BJ (cell line): ENCODE results near the gene RIMBP2. TPM values are rescaled to one million over a fixed set of nuclear protein-coding genes. Genes with fewer than 3 reads are reported as not detected.

Experiments used
- CTCF ChIA-PET: fragments of 350-600 bp; formaldehyde crosslinking; extraction: SDS; loops from one replicate; lab custom pipeline; 2021; ENCODE audit warnings: antibody characterized with exemption, inconsistent platforms; lab: Yijun Ruan, JAX
- POLR2A ChIA-PET: fragments of 300-600 bp; sonication (Branson Sonifier 250); formaldehyde crosslinking; extraction: SDS; loops from one replicate; lab custom pipeline; 2021; ENCODE audit warnings: antibody characterized with exemption; lab: Charles Lee
- DNase-seq: peaks from one replicate; pipeline ENCODE4 v3.0.0-alpha.2; 2011; ENCODE audit warnings: low read depth
- H3K27me3 ChIP-seq: 2 replicates; pipeline ENCODE4 v1.6.0; 2011; ENCODE audit warnings: low read length; ENCODE audit not compliant: control insufficient read depth, insufficient read depth
- H3K36me3 ChIP-seq: 2 replicates; pipeline ENCODE4 v1.5.1; 2011; ENCODE audit warnings: low read length; ENCODE audit not compliant: control insufficient read depth, insufficient read depth
- H3K4me3 ChIP-seq: 2 replicates; pipeline ENCODE4 v1.5.1; 2011; ENCODE audit warnings: low read depth, mild to moderate bottlenecking, control low read depth, low read length
- polyA plus RNA-seq: library from polyadenylated mRNA; depleted of rRNA; stranded (reverse); fragments of >200 nt; gene quantifications from 2 replicates; pipeline ENCODE4 v1.2.3, GENCODE V29; 2011
- TF ChIP-seq, protein P1 (sequence below): IDR thresholded peaks from 2 replicates; pipeline ENCODE4 v1.5.1; 2011; ENCODE audit warnings: low read depth, mild to moderate bottlenecking, control low read depth, inconsistent platforms, low read length, moderate library complexity; ENCODE audit not compliant: insufficient read depth

Gene RIMBP2
- polyA plus RNA-seq, 1 experiment: 0.05 TPM

- POLR2A ChIA-PET: no interaction called here
- no peak for DNase-seq
- Histone ChIP-seq H3K27me3 (no peaks in the 10 kb centered on the region), H3K4me3 (no peak overlapping the region), H3K36me3 (no peaks in the 10 kb centered on the region)
- CTCF ChIA-PET: no interaction called here
- TF ChIP-seq, protein P1, sequence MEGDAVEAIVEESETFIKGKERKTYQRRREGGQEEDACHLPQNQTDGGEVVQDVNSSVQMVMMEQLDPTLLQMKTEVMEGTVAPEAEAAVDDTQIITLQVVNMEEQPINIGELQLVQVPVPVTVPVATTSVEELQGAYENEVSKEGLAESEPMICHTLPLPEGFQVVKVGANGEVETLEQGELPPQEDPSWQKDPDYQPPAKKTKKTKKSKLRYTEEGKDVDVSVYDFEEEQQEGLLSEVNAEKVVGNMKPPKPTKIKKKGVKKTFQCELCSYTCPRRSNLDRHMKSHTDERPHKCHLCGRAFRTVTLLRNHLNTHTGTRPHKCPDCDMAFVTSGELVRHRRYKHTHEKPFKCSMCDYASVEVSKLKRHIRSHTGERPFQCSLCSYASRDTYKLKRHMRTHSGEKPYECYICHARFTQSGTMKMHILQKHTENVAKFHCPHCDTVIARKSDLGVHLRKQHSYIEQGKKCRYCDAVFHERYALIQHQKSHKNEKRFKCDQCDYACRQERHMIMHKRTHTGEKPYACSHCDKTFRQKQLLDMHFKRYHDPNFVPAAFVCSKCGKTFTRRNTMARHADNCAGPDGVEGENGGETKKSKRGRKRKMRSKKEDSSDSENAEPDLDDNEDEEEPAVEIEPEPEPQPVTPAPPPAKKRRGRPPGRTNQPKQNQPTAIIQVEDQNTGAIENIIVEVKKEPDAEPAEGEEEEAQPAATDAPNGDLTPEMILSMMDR: no peak
Observed at GRCh38 chr12:130667421-130667960, 48.6 kb downstream of the RIMBP2 start.

GRCh38 chr12:130666645-130667044 is 49.5 kb downstream of the RIMBP2 start:
- no peak for DNase-seq
- Histone ChIP-seq H3K36me3 (no peaks in the 10 kb centered on the region), H3K27me3 (no peaks in the 10 kb centered on the region), H3K4me3 (no peak overlapping the region)
- POLR2A ChIA-PET: no interaction called here
- CTCF ChIA-PET: no interaction called here
- TF ChIP-seq, protein P1: no peak

DNA sequence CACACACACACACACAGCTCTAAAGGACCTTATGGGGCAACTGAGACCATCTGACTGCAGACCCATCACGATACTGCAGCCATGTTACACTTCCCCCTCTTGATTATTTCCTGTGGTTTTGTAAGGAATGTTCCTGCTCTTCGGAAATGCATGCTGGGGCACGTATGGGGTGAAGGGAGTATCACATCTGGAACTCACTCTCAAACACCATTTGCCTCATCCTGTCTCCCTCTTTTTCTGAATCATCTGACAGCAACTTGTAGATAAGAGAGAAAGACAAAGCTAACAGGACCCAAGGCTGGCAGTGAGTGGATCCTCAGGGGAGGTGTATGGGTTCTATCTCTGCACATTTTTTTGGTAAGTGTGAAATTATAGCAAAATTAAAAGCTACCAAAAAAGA is 50.3 kb downstream of the RIMBP2 start:
- TF ChIP-seq, protein P1: no peak
- DNase-seq: no peak
- ChIA-PET CTCF (no interaction called here), POLR2A (no interaction called here)
- Histone ChIP-seq H3K36me3 (no peaks in the 10 kb centered on the region), H3K27me3 (no peaks in the 10 kb centered on the region), H3K4me3 (no peak overlapping the region)

GRCh38 chr12:130664772-130665171 is 51.3 kb downstream of the RIMBP2 start:
- CTCF ChIA-PET: no interaction called here

DNA sequence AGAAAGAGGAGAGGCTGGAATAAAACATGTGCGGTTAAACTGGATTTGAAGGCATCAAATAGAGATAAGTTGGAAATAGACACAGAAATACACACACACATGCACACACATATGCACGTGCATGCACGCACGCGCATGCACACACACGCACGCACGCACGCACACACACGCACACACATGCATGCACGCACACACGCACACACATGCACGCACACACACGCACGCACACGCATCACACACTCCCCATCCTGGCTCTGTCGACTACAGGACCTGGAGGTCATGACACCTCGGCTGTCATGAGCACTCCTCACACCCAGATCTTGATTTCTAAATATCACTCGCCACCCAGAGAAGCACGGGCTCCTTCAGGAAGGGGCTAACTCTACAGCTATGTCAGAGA is 51.8 kb downstream of the RIMBP2 start:
- Histone ChIP-seq H3K27me3 (no peaks in the 10 kb centered on the region), H3K36me3 (no peaks in the 10 kb centered on the region), H3K4me3 (no peak overlapping the region)
- CTCF ChIA-PET: no interaction called here
- TF ChIP-seq, protein P1: no peak
- no peak for DNase-seq
- POLR2A ChIA-PET: no interaction called here

More at GRCh38 chr12:130664772-130665171, 51.3 kb downstream of the RIMBP2 start:
- no peaks in the 10 kb centered on the region for H3K36me3 ChIP-seq
- H3K4me3 ChIP-seq: no peak overlapping the region
- TF ChIP-seq, protein P1: no peak
- DNase-seq: no peak
- POLR2A ChIA-PET: no interaction called here
- H3K27me3 ChIP-seq: no peaks in the 10 kb centered on the region
